Activated CD4-positive, alpha-beta T cell treated with anti-CD3 and anti-CD28 coated beads for 4 hours (primary cell): ENCODE measurements around the gene ROMO1.
"Not testable (repeated sequence)": the region's sequence is repeated elsewhere in the genome, so short reads cannot be mapped to it uniquely, and the experiment has no call there.

Source experiments
- DNase-seq, 2 donors: peaks; one replicate each; pipeline ENCODE4 v3.0.0-alpha.2; 2020

Gene ROMO1

GRCh38 chr20:35731862-35732643 is 32.8 kb downstream of the ROMO1 start:
- no peak for DNase-seq

DNA sequence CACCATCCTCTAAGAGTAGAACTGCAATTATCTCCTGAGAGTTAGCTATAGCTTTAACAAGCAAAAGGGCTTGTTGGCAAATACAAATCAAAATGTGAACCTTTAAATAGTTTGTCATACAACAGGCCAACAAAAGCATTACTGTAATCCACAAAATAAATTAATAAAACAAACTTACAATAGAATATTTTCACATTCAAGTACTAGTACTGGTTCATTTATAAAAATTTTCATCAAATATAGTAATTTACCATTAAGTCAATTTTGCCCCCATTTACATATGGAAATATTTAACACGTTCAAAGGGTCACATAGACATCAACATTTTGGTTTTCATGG is 33.4 kb downstream of the ROMO1 start:
- no peak for DNase-seq

GRCh38 chr20:35734374-35734773 is 35.2 kb downstream of the ROMO1 start:
- DNase-seq, result no peak

- no peak for DNase-seq
Measured at GRCh38 chr20:35734777-35735649, 35.8 kb downstream of the ROMO1 start.

- no peak for DNase-seq
Measured at GRCh38 chr20:35735826-35736470, 36.7 kb downstream of the ROMO1 start.

DNA sequence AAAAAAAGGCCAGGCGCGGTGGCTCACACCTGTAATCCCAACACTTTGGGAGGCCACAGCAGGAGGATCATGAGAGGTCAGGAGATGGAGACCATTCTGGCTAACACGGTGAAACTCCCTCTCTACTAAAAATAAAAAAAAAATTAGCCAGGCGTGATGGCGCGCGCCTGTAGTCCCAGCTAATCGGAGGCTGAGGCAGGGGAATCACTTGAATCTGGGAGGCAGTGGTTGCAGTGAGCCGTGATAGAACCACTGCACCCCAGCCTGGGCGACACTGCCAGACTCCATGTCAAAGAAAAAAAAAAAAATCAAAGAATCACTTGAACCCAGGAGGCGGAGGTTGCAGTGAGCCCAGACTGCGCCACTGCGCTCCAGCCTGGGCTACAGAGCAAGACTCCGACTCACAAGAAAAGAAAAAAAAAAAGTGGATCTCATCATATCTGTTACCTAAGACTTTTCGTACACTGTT is 38.7 kb downstream of the ROMO1 start:
- DNase-seq, result no peak

GRCh38 chr20:35738410-35739179 is 39.4 kb downstream of the ROMO1 start:
- DNase-seq, result no peak

DNA sequence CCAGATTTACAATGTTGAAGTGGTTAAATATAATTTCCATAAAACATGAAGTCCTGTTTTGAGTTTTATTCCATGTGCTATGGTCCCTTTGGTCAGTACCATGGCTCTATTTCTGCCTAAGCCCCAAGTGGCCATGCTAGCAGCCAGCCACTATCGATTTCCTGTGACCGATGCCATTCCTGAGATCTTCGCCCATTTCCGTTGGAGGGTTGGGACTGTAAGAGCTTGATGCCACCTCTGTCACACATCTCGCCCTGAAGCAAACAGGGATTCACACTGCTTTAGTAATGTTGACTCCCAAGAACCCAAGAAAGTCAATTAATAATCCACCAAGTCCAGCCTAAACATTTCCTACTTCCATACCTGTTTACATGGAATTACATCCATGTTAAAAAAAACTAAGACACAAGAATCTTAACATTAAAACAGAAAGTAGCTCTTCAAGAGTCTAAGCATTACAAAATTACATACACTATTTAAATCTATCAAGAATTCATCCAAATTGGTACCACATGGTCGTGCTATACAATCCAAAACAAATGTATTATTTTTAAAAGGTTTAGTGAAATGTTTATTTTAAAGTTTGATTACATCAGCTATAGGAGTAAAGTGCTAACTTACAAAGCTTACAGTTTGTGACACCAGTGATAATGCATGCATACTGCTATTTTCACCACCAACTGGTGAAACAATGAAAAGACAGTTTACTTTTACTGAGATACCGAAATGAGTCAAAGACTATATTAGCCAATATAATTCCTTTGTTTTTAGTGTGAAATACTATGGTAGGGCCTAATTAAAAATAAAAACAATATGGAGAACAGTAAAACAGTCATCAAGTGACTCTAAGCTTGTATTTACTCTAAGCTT is 40.3 kb downstream of the ROMO1 start:
- DNase-seq, result no peak

DNA sequence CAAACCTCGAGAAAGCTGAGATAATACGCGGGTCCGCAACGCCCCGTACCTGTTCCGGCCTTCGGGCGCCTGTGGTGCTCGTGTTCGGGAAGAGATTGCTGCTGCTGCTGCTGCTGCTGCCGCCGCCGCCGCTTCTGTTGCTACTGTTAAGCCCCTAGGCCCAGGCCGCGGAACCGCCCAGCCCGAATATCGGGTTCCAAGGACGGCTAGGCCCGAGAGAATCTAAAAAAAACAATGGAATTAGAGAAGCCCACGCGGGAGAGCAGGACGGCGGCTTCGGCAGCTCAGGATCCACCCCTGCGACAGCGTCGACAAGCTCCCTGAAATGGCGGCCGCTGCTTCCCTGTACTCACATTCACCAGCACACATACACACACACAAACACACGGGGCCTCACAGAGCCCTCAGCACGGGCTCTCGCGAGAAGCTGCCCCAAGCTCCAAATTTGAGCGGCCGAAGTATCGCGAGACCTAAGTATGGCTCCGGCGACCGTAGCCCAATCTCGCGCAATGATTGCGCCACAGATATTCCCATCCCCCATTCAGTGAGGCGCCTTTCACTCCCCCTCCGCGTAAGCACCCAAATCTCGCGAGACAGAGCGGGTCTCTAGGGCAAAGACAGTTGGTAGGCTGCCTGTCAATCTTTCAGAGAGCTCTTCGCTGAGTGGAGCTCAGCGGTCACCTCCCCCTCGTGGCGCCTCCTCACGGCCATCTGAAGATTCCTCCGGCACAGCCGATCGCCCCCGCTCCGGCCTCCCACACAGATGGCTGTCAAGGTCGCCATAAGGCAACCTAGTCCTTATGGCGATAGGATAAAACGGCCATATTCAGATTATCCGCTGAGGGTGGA is 42.9 kb downstream of the ROMO1 start, which contains the start of gene RBM39:
RBM39 (minus strand) TSS at position 369 of the 849 bp plus-strand sequence. CDS start 1,386 bp downstream, outside the sequence.
- peak; percentile 99 to 100 for DNase-seq

- DNase-seq, result no peak
Measured at GRCh38 chr20:35742741-35743523, 43.7 kb downstream of the ROMO1 start.

DNA sequence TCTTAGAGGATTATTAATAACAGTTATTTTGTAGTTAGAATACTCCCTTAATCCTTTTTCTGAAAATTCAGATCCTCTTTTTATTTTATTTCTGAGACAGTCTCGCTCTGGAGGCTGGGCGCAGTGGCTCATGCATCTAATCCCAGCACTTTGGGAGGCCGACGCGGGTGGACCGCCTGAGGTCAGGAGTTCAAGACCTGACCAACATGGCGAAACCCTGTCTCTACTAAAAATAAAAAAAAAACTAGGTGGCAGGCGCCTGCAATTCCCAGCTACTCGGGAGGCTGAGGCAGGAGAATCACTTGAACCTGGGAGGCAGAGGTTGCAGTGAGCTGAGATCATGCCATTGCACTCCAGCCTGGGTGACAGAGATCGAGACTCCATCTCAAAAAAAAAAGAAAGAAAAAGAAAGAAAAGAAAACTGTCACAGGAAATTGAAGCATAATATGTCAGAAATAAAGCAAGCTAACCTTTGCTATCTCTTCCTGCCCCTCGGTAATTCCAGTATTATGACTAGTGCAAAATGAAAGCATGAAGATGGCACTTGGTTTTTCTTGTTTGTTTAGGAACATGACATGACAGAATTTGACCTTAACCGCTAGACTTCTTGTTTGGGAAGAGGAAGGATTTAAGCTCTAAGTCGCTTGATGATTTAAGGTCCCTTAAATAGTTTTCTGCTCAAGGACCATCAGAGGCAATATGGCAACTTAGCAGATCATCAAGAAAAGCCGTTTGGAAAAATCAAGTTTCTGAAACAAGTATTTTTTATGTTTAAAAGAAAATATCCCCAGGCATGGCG is 44.7 kb downstream of the ROMO1 start:
- DNase-seq, result no peak

DNA sequence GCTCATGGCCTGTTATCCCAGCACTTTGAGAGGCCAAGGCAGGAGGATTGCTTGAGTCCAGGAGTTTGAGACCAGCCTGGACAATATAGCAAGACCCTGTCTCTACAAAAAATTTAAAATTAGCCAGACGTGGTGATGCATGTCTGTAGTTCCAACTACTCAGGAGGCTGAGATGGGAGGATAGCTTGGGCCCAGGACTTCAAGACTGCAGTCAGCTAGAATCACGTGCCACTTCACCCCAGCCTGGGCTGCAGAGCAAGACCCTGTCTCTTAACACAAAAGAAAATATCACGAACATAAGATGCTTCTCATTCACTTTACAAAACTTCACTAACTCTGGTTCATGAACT is 45.3 kb downstream of the ROMO1 start:
- not testable (repeated sequence) for DNase-seq
